Effector memory CD4-positive, alpha-beta T cell (primary cell): ENCODE measurements around the gene EML4.

Experiments
- DNase-seq, 3 donors: peaks; one replicate each; pipeline ENCODE4 v3.0.0-alpha.2; 2020
- H3K27ac ChIP-seq: 2 replicates; pipeline ENCODE4 v1.7.0; 2013; ENCODE audit warnings: mild to moderate bottlenecking, low read length, moderate library complexity; ENCODE audit not compliant: insufficient read depth, poor library complexity, severe bottlenecking
- H3K27me3 ChIP-seq: replicated peaks from 2 replicates; pipeline ENCODE4 v1.7.0; 2013; ENCODE audit warnings: mild to moderate bottlenecking, low read length; ENCODE audit not compliant: insufficient read depth, control insufficient read depth, poor library complexity, severe bottlenecking
- H3K36me3 ChIP-seq: 2 replicates; pipeline ENCODE4 v1.7.0; 2013; ENCODE audit warnings: mild to moderate bottlenecking, low read length, moderate library complexity; ENCODE audit not compliant: control insufficient read depth, insufficient read depth
- H3K4me1 ChIP-seq: 2 replicates; pipeline ENCODE4 v1.7.0; 2013; ENCODE audit warnings: low read length, mild to moderate bottlenecking; ENCODE audit not compliant: control insufficient read depth, insufficient read depth, poor library complexity, severe bottlenecking
- H3K4me3 ChIP-seq: 2 replicates; pipeline ENCODE4 v1.7.0; 2013; ENCODE audit warnings: low read length, low read depth, mild to moderate bottlenecking; ENCODE audit not compliant: insufficient read depth, poor library complexity, severe bottlenecking
- H3K9me3 ChIP-seq: 2 replicates; pipeline ENCODE4 v1.7.0; 2013; ENCODE audit warnings: mild to moderate bottlenecking, low read length, moderate library complexity; ENCODE audit not compliant: control insufficient read depth

EML4 gene

DNA sequence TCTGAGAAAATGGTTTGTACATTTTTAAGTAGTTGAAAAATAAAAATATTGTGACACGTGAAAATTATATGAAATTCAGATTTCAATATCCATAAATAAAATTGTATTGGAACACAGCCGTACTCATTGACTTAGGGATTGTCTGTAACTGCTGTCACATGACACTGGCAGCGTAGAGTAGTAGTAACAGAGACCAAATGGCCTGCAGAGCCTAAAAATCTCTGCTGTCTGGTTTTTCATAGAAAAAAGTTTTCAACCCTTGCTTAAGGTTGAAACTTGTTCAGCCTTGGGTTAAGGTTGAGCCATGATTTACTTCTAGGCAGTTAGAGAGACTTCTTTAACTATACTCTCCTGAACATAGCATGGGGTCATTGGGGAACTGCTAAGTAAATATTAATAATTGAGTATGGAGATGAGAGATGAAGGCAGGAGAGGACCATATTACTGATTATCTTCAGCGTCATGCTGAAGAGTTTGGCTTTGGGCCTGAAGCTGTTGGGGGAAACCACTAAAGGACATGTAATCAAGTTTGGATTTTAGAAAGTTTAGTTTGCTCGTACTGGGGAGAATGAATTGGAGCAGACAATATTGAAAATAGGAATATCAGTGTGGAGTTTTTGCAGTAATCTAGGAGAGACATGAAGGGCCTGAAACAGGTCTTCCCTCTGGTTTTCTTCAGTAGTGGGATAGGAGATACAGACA lies 16.2 kb downstream of the EML4 start:
- H3K36me3 ChIP-seq, result peaks cover 7% of the 10 kb centered on the region
- no peak overlapping the region for H3K4me3 ChIP-seq
- peaks cover 20% of the 10 kb centered on the region for H3K4me1 ChIP-seq
- no peaks in the 10 kb centered on the region for H3K27me3 ChIP-seq
- no peaks in the 10 kb centered on the region for H3K9me3 ChIP-seq
- DNase-seq, result no peak
- no peak overlapping the region for H3K27ac ChIP-seq

DNA sequence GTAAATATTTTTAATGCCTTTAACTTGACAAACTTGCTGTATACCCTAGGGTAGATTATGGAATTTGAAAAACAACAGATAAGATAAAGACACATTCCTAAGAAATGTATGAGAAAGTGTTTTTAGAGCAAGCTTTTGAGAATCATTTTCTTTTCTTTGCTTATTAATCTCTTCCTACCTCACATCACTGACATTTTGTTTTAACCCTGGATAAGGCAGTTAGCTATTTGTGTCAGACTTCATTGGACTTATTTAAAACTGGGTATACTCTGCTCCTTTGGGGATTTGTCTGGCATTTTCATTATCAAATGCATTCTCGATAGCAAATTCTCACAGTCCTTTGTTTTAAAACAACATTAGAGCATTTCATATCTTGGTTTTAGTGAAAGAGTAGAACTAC lies 17.2 kb downstream of the EML4 start:
- Histone ChIP-seq H3K4me3 (no peak overlapping the region), H3K4me1 (peaks cover 20% of the 10 kb centered on the region), H3K27ac (no peak overlapping the region), H3K36me3 (peaks cover 4% of the 10 kb centered on the region), H3K27me3 (no peaks in the 10 kb centered on the region), H3K9me3 (no peaks in the 10 kb centered on the region)
- no peak for DNase-seq

GRCh38 chr2:42186945-42187632 lies 17.9 kb downstream of the EML4 start:
- no peak overlapping the region for H3K27ac ChIP-seq
- H3K9me3 ChIP-seq, result no peaks in the 10 kb centered on the region
- no peaks in the 10 kb centered on the region for H3K27me3 ChIP-seq
- H3K4me3 ChIP-seq, result no peak overlapping the region
- H3K4me1 ChIP-seq, result peaks cover 20% of the 10 kb centered on the region
- H3K36me3 ChIP-seq, result no peaks in the 10 kb centered on the region
- no peak for DNase-seq

DNA sequence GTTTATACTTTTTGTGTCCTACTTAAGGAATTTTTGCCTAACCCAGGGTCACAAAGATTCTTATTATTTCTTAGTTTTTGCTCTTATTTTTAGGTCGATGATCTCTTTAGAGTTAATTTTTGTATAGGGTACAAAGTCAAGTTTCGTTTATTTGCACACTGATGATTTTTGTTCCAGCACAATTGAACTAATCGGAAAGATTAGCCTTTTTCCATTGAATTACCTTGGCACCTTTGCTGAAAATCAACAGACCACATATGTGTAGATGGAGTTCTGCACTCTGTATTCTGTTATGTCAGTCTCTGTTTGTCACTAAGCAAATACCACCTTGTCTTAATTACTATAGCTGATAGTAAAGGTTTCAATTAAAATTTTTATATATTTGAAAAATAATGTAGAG lies 18.7 kb downstream of the EML4 start:
- H3K27ac ChIP-seq, result no peak overlapping the region
- no peaks in the 10 kb centered on the region for H3K27me3 ChIP-seq
- no peaks in the 10 kb centered on the region for H3K36me3 ChIP-seq
- peaks cover 13% of the 10 kb centered on the region for H3K4me1 ChIP-seq
- H3K9me3 ChIP-seq, result no peaks in the 10 kb centered on the region
- no peak for DNase-seq
- H3K4me3 ChIP-seq, result no peak overlapping the region

GRCh38 chr2:42189235-42189566 lies 20.0 kb downstream of the EML4 start:
- Histone ChIP-seq H3K9me3 (no peaks in the 10 kb centered on the region), H3K4me1 (peaks cover 16% of the 10 kb centered on the region), H3K27me3 (no peaks in the 10 kb centered on the region), H3K36me3 (no peaks in the 10 kb centered on the region), H3K27ac (no peak overlapping the region), H3K4me3 (no peak overlapping the region)
- DNase-seq, result no peak

GRCh38 chr2:42190191-42190590 lies 21.0 kb downstream of the EML4 start:
- no peaks in the 10 kb centered on the region for H3K36me3 ChIP-seq
- no peak overlapping the region for H3K4me3 ChIP-seq
- no peaks in the 10 kb centered on the region for H3K9me3 ChIP-seq
- DNase-seq, result no peak
- H3K27ac ChIP-seq, result no peak overlapping the region
- H3K27me3 ChIP-seq, result no peaks in the 10 kb centered on the region
- H3K4me1 ChIP-seq, result peaks cover 16% of the 10 kb centered on the region

DNA sequence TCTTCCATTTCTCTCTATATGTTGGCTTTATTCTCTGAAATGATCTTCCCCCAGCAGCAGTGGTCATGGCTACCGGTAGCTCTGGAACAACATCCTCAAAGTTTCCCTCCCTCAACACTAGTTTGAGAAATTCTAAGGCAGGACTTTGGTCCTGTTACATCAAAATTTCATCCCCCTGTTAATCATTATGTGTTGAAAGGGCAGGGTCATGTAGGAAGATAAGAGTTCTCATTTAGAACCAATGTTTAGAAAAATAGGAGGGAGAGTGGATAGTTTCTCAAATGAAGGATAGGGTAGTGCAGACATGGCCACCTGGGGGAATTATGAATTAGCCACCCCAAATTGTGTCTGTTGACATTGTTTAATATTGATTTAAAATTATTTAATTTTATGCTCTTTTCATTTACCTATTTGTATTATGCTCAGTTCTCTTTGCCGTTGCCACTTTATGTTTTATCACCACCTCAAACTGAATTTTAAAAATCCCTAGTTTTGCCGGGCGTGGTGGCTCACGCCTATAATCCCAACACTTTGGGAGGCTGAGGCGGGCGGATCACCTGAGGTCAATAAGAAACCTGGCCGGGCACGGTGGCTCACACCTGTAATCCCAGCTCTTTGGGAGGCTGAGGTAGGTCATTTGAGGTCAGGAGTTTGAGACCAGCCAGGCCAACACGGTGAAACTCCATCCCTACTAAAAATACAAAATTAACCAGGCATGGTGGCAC lies 22.3 kb downstream of the EML4 start:
- no peaks in the 10 kb centered on the region for H3K36me3 ChIP-seq
- peaks cover 13% of the 10 kb centered on the region for H3K4me1 ChIP-seq
- H3K4me3 ChIP-seq, result no peak overlapping the region
- H3K27me3 ChIP-seq, result no peaks in the 10 kb centered on the region
- DNase-seq, result no peak
- no peaks in the 10 kb centered on the region for H3K9me3 ChIP-seq
- no peak overlapping the region for H3K27ac ChIP-seq

GRCh38 chr2:42192010-42192373 lies 22.8 kb downstream of the EML4 start:
- H3K27ac ChIP-seq, result no peak overlapping the region
- no peak for DNase-seq
- no peaks in the 10 kb centered on the region for H3K36me3 ChIP-seq
- H3K27me3 ChIP-seq, result no peaks in the 10 kb centered on the region
- H3K4me1 ChIP-seq, result peaks cover 13% of the 10 kb centered on the region
- no peaks in the 10 kb centered on the region for H3K9me3 ChIP-seq
- no peak overlapping the region for H3K4me3 ChIP-seq

- peaks cover 16% of the 10 kb centered on the region for H3K4me1 ChIP-seq
- H3K36me3 ChIP-seq, result no peaks in the 10 kb centered on the region
- H3K27ac ChIP-seq, result peak overlapping the region; percentile 9
- H3K27me3 ChIP-seq, result no peaks in the 10 kb centered on the region
- no peak overlapping the region for H3K4me3 ChIP-seq
- no peak for DNase-seq
- no peaks in the 10 kb centered on the region for H3K9me3 ChIP-seq
Measured at GRCh38 chr2:42192652-42193566, 23.8 kb downstream of the EML4 start.
